Measurements from ENCODE around the gene OR5K4. TPM values are rescaled to one million over a fixed set of nuclear protein-coding genes. Genes with fewer than 3 reads are reported as not detected.

Gene OR5K4
- total and polyA plus RNA-seq, 2 donors (not counting 1 experiment from before 2014, with no cell fraction given) = not detected

GRCh38 chr3:98361289-98361688, 7.6 kb downstream of the OR5K4 start:
- intact Hi-C loops (cut with micrococcal nuclease) = no loop called here

More at GRCh38 chr3:98361289-98361688, 7.6 kb downstream of the OR5K4 start:
- no peaks in the 10 kb centered on the region for H4K20me1 ChIP-seq (ENCODE audit: control insufficient read depth, insufficient read depth, low read length, poor library complexity, severe bottlenecking)
- TF ChIP-seq CTCF (IDR thresholded peaks at IDR 0.05) (no peak), EZH2 (IDR thresholded peaks at IDR 0.05; ENCODE audit: borderline replicate concordance, insufficient read depth, low read depth, low read length, poor library complexity, severe bottlenecking) (no peak)
- no peak overlapping the region for H3K27ac ChIP-seq (ENCODE audit: low read length in 2 of 2)
- 62% methylated on average over 2 of the region's 2 CpGs for WGBS (ENCODE audit: insufficient coverage)
- H2AFZ ChIP-seq (ENCODE audit: insufficient read depth, low read depth, low read length, poor library complexity, severe bottlenecking) = no peak overlapping the region
- ChIA-PET CTCF (no interaction called here), POLR2A (no interaction called here)
- no peaks in the 10 kb centered on the region for H3K36me3 ChIP-seq (replicated peaks in 1 of 2; ENCODE audit: control extremely low read depth in 1 of 2, control insufficient read depth in 1 of 2, extremely low read depth in 1 of 2, insufficient read depth in 2 of 2, low read length in 1 of 2)
- no peaks in the 10 kb centered on the region for H3K4me1 ChIP-seq (ENCODE audit: control insufficient read depth in 2 of 2, insufficient read depth in 2 of 2, low read length in 2 of 2)
- peaks cover 4% of the 10 kb centered on the region for H3K9me3 Mint-ChIP-seq (ENCODE audit: insufficient read depth)
- H3K79me2 ChIP-seq (ENCODE audit: control insufficient read depth, insufficient read depth, low read length) = no peaks in the 10 kb centered on the region
- no peak overlapping the region for H3K4me3 Mint-ChIP-seq
- H3K4me2 ChIP-seq (replicated peaks; ENCODE audit: low read depth, low read length, poor library complexity, severe bottlenecking) = no peak overlapping the region
- no peak for DNase-seq
- H3K4me1 Mint-ChIP-seq = no peaks in the 10 kb centered on the region
- H3K27me3 Mint-ChIP-seq = no peaks in the 10 kb centered on the region
- no peaks in the 10 kb centered on the region for H3K27me3 ChIP-seq (replicated peaks in 1 of 4; ENCODE audit: control extremely low read depth in 1 of 4, control insufficient read depth in 3 of 4, insufficient read depth in 4 of 4, low read length in 3 of 4)
- no peak overlapping the region for H3K4me3 ChIP-seq (ENCODE audit: control extremely low read depth in 1 of 5, extremely low read depth in 1 of 5, insufficient read depth in 1 of 5, low read depth in 2 of 5, low read length in 4 of 5)
- ATAC-seq (ENCODE audit: low read depth) = no peak
- no peak overlapping the region for H3K9ac ChIP-seq (ENCODE audit: low read length)
- peaks cover 0 to 12% (median 7%) of the 10 kb centered on the region in 3 donors for H3K9me3 ChIP-seq (ENCODE audit: control extremely low read depth in 1 of 3, control insufficient read depth in 2 of 3, insufficient read depth in 1 of 3, low read length in 2 of 3)
- no peak overlapping the region for H3K27ac Mint-ChIP-seq
